GM21381 (cell line): Measurements from ENCODE around the gene RFNG.

ENCODE experiments used
- ATAC-seq: cut with Tn5 transposase; IDR thresholded peaks from one replicate; pipeline ENCODE4 v1.9.1; 2021; ENCODE audit warnings: mild to moderate bottlenecking, moderate library complexity; ENCODE audit not compliant: unreplicated experiment

Gene RFNG

GRCh38 chr17:82089723-82090548 is 38.3 kb upstream of the RFNG start:
- no peak for ATAC-seq

- no peak for ATAC-seq
Measured at GRCh38 chr17:82088838-82089722, 37.5 kb upstream of the RFNG start.

GRCh38 chr17:82087961-82088837 is 36.6 kb upstream of the RFNG start:
- ATAC-seq = no peak

- no peak for ATAC-seq
Measured at GRCh38 chr17:82086941-82087906, 35.6 kb upstream of the RFNG start.

GRCh38 chr17:82085931-82086764 is 34.5 kb upstream of the RFNG start:
- ATAC-seq = no peak

DNA sequence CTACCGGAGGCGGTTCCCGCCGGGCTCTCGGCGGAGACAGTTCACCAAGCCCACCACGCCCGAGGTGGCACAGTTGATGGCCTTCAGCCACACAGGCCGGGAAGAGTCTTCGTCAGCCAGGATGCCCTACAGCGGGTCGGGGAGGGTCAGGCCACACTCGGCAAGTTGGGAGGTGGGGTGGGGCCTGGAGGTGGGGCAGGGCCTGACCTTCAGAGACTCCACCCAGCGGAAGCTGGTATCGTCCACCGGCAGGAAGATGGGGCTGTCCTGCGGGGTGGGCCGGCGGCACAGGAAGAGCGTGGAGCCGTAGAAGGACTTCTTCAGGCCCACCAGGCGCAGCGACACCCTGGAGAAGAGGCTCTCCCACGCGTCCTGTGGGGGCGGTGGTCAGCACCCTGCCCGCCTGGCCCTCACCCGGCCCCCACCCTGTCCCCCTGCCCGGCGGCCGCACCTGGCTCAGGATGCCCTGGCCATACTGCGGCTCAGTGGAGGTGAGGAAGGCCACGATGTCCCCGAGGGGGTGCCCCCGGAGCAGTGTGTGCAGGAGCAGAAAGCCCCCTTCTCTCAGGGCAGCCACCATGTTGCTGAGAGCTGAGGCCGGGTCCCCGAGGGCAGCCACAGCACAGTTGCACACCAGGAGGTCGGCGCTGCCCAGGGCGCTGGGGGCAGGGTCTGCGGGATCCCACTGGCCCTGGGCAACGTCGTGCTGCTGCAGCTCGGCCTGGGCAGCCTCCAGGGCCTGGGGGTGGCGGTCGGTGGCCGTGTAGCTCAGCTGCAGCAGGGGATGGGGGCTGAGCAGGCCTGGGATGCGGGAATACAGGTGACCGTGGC is 33.6 kb upstream of the RFNG start:
- ATAC-seq = no peak

DNA sequence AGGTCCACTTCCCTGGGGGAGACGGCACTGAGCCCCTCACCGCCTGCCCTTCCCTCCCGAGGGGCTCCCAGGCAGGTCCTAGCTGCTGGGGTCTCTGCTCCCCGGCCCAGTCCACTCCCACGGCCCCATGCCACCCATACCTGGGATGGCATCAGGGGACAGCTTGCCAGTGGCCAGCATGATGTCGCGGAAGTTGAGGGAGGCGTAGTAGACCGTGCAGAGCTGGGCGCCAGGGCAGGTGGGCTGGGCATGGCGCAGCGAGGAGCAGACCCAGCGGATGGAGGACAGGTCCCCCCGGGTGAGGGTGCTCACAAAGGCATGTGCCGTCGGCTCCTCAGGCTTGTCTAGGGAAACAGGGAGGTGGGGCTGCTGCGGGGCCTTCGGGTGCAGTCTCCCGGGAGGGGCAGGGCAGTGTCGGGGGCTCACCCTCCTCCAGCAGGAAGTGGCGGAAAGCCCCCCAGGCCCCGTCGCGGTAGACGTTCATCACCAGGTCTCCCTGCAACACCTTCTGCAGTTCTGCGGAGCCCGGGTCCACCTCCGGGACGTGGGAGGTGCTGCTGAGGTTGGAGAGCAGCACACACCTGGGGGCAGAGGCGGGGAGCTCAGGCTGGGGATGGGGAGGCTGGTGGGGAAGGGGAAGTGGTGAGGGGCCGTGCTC is 32.9 kb upstream of the RFNG start:
- ATAC-seq = no peak

DNA sequence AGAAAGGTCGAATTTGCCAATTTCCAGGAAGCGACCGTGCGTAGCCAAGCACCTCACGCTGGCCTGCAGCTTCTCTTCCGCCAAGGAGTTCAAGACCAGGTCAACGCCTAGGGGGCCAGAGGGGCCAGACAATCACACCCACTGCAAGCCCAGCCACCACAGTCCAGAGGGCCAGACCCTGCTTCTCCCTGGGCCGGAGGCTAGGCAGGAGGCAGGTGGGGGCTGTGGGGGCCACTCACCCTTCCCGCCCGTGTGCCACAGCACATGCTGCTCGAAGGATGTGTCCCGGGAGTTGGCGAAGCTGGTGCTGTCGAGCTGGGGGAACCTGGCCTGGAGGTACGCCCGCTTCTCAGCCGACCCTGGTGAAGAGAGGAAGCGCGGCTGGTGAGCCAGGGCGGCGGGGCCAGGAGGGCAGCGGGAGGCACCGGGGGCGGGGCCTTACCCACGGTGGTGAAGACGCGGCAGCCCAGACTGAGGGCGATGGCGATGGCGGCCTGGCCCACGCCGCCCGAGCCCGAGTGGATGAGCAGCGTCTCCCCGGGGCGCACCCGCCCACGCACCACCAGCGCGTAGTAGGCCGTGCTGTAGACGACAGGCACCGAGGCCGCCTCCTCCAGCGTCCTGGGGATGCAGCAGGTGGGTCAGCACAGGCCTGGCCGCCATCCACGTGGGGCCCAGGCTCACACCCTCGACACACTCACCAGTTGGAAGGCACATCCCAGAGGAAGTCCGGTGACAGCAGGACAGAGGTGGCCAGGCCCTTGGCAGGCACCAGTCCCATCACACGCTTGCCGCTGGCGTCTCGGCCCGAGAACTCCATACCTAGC is 32.1 kb upstream of the RFNG start:
- ATAC-seq = no peak

DNA sequence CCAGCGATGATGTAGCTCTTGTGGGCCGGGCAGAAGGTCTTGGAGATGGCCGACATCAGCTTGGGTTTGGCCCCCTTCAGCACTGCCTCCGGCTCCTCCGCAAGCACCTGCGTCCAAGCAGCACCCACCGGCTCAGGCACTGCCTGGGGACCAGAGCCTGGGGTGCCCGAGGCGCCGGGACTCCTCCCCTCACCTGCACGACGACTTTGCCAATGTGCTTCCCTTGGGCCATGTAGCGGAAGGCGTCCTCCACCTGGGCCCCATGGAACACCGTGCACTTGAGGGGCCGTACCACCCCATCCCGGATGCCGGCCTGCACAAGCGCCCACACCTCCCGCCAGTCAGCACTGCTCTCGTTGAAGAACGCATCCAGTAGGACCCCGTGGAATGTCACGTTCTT is 31.4 kb upstream of the RFNG start:
- ATAC-seq = no peak

DNA sequence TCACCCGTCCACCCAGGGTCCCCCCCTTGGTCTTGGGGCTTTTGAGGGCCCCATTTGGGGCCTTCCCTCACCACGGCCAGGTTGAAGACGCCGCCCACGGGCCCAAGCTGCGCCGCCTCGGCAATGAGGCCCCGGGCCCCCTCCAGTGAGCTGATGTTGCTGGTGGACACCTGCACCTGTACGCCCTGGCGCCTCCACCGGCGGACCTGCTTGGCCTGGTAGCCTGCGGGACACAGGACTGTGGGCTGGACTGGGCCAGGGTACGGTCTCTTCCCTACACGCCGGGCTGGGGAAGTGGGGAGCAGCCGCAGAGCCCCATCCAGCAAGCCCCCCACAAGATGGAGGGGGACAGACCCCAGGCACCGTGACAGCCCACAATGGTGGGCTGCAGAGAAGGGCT is 30.8 kb upstream of the RFNG start:
- ATAC-seq = no peak

GRCh38 chr17:82081966-82082365 is 30.4 kb upstream of the RFNG start:
- ATAC-seq = no peak

GRCh38 chr17:82081546-82081945 is 29.9 kb upstream of the RFNG start:
- ATAC-seq = no peak

DNA sequence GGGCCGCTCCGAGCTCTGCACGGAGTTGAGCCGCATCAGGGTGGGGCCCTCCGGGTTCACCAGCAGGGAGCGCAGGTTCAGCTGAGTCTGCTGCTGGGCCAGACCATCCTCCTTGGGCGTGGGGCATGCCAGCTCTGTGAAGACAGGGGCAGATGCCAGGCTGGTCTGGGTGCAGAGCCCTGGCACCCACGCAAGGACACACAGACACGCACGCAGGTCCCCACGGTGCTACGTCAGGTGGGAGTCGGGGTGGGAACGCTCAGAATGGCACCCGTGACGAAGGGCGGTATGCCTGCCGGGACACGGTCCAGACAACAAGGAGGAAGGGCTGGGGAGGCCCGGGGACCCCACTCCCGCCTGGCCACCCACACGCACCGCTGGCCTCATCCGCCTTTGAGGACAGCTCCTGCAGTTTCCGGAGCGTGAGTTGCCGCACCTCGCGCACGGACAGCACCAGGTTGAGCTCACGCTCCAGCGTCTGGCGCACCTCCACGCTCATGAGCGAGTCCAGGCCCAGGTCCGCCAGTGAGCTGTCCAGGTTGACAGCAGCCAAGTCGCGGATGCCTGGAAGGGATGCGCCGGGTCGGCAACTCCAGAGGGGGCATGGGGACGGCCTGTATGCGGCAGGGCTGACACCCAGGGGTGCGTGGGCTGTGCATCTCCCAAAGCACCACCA is 29.3 kb upstream of the RFNG start:
- ATAC-seq = no peak

- no peak for ATAC-seq
Measured at GRCh38 chr17:82080048-82080788, 28.6 kb upstream of the RFNG start.

DNA sequence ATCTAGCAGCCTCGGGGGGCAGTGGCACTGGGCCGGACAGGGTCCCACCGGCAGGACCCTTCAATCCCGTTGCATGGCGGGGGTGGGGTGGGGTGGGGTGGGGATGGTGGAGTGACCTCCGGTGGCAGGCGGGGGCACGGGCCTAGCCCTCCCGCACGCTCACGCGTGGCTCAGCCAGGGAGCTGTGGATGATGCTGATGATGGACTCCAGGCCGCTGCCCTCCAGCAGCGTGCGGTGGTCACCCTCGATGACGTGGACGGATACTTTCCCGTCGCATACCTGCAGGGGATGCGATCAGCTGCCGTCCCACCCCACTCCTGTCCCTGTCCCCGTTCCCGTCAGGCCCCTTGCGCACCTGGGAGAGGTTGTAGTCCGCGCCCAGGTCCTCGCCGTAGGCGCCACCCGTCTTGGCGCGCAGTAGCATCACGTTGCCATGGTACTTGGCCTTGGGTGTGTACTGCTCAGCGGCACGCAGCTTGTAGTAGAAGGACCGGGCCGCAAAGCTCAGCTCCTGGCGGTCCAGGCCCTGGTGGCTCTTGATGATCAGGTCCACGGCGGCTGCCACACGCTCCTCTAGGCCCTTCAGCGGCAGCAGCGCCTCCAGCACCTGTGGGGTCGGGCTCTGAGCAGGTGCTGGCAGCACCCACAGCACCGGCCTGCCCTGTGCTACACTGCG is 27.5 kb upstream of the RFNG start:
- ATAC-seq = no peak
